ENCODE results near the gene PAQR6. TPM values are rescaled to one million over a fixed set of nuclear protein-coding genes. Genes with fewer than 3 reads are reported as not detected.

PAQR6 gene
- total and polyA plus RNA-seq, 10 of the 15 experiments (the other 5 are each of a cell fraction or from before 2014, with no cell fraction given) = 0.42 to 4.5 (median 1.3) TPM

DNA sequence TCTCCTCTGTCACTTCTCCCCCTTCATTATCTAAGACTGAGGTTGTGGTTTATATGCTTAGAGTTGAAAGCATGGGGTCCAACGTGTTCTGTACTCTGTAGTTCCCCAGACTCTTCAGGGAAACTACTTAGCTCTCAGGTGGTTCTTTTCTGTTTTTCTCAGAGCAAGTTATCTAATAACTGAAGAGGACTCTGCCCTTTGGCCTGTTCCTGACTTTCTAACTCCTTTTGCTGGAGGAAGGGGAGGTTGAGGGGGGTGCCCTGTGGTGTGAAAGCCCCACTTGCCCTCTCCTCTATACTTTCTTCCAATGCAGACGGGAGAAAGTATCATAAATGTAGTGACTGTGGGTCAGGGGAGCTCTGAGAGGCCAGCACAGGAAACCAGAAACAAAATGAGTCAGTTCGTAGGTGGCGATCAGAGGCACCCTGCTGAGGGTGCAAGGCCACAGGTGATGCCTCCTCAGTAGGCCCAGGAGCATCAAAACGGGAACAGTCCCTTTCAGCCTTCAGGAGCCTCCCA is 49.0 kb downstream of the PAQR6 start (continued):
- TF ChIP-seq YY1 (IDR thresholded peaks at IDR 0.05; ENCODE audit: low read depth, low read length) = no peak
- no peak for TF ChIP-seq CHD1 (IDR thresholded peaks at IDR 0.05; ENCODE audit: low read depth, low read length)
- TF ChIP-seq CBX5 (IDR thresholded peaks at IDR 0.05; ENCODE audit: low read depth) = no peak
- no peak for TF ChIP-seq NFYB (IDR thresholded peaks at IDR 0.05; ENCODE audit: insufficient read depth, low read depth, low read length)
- no peak for TF ChIP-seq KAT2A (conservative IDR thresholded peaks at IDR 0.05; ENCODE audit: control insufficient read depth, low read depth, low read length)
- no peak for TF ChIP-seq SMAD5 (IDR thresholded peaks at IDR 0.05; ENCODE audit: low read depth)
- TF ChIP-seq CHD2 (IDR thresholded peaks at IDR 0.05; ENCODE audit: borderline replicate concordance, low read depth, low read length) = no peak
- peak; percentile 62 for TF ChIP-seq IKZF1 (conservative IDR thresholded peaks at IDR 0.05)
- TF ChIP-seq, protein P1, sequence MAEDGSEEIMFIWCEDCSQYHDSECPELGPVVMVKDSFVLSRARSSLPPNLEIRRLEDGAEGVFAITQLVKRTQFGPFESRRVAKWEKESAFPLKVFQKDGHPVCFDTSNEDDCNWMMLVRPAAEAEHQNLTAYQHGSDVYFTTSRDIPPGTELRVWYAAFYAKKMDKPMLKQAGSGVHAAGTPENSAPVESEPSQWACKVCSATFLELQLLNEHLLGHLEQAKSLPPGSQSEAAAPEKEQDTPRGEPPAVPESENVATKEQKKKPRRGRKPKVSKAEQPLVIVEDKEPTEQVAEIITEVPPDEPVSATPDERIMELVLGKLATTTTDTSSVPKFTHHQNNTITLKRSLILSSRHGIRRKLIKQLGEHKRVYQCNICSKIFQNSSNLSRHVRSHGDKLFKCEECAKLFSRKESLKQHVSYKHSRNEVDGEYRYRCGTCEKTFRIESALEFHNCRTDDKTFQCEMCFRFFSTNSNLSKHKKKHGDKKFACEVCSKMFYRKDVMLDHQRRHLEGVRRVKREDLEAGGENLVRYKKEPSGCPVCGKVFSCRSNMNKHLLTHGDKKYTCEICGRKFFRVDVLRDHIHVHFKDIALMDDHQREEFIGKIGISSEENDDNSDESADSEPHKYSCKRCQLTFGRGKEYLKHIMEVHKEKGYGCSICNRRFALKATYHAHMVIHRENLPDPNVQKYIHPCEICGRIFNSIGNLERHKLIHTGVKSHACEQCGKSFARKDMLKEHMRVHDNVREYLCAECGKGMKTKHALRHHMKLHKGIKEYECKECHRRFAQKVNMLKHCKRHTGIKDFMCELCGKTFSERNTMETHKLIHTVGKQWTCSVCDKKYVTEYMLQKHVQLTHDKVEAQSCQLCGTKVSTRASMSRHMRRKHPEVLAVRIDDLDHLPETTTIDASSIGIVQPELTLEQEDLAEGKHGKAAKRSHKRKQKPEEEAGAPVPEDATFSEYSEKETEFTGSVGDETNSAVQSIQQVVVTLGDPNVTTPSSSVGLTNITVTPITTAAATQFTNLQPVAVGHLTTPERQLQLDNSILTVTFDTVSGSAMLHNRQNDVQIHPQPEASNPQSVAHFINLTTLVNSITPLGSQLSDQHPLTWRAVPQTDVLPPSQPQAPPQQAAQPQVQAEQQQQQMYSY (CRISPR knock-in tag; IDR thresholded peaks at IDR 0.05) = no peak
- no peak for TF ChIP-seq NFYA (IDR thresholded peaks at IDR 0.05; ENCODE audit: borderline replicate concordance, low read depth, low read length)
- peak; percentile 32; the same call in 1 of the 2 replicates for TF ChIP-seq CBFB (IDR thresholded peaks at IDR 0.05; ENCODE audit: low read depth)
- no peak for TF ChIP-seq RAD21 (IDR thresholded peaks at IDR 0.05; ENCODE audit: insufficient read depth, low read depth, low read length)
- no peak for TF ChIP-seq ZBED1 (IDR thresholded peaks at IDR 0.05; ENCODE audit: borderline replicate concordance)
- no peak for TF ChIP-seq CBX3 (IDR thresholded peaks at IDR 0.05; ENCODE audit: borderline replicate concordance, low read depth)
- TF ChIP-seq, protein P2, sequence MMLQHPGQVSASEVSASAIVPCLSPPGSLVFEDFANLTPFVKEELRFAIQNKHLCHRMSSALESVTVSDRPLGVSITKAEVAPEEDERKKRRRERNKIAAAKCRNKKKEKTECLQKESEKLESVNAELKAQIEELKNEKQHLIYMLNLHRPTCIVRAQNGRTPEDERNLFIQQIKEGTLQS (IDR thresholded peaks at IDR 0.05; ENCODE audit: borderline replicate concordance, extremely low read depth, low read depth, low read length) = no peak
- no peak for TF ChIP-seq NFXL1 (IDR thresholded peaks at IDR 0.05; ENCODE audit: borderline replicate concordance)
- no peak for TF ChIP-seq RAD51 (IDR thresholded peaks at IDR 0.05)
- TF ChIP-seq FOS (IDR thresholded peaks at IDR 0.05; ENCODE audit: borderline replicate concordance, extremely low read depth, insufficient read length) = no peak
- peak; percentile 63 for TF ChIP-seq JUNB (IDR thresholded peaks at IDR 0.05)
- TF ChIP-seq RUNX3 (IDR thresholded peaks at IDR 0.05; ENCODE audit: low read length) = peak; percentile 74
- no peak for TF ChIP-seq BMI1 (IDR thresholded peaks at IDR 0.05; ENCODE audit: borderline replicate concordance)
- TF ChIP-seq, protein P3, sequence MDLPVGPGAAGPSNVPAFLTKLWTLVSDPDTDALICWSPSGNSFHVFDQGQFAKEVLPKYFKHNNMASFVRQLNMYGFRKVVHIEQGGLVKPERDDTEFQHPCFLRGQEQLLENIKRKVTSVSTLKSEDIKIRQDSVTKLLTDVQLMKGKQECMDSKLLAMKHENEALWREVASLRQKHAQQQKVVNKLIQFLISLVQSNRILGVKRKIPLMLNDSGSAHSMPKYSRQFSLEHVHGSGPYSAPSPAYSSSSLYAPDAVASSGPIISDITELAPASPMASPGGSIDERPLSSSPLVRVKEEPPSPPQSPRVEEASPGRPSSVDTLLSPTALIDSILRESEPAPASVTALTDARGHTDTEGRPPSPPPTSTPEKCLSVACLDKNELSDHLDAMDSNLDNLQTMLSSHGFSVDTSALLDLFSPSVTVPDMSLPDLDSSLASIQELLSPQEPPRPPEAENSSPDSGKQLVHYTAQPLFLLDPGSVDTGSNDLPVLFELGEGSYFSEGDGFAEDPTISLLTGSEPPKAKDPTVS (IDR thresholded peaks at IDR 0.05; ENCODE audit: low read depth, low read length) = no peak
- no peak for TF ChIP-seq POLR2AphosphoS5 (IDR thresholded peaks at IDR 0.05; ENCODE audit: low read length)
- 0 out of 2 replicates have a peak, but pooled peaks have one; percentile 13 for TF ChIP-seq PAX5 (IDR thresholded peaks at IDR 0.05; ENCODE audit: borderline replicate concordance, low read depth, low read length)
- TF ChIP-seq CHD4 (IDR thresholded peaks at IDR 0.05) = no peak
- TF ChIP-seq, protein P4, sequence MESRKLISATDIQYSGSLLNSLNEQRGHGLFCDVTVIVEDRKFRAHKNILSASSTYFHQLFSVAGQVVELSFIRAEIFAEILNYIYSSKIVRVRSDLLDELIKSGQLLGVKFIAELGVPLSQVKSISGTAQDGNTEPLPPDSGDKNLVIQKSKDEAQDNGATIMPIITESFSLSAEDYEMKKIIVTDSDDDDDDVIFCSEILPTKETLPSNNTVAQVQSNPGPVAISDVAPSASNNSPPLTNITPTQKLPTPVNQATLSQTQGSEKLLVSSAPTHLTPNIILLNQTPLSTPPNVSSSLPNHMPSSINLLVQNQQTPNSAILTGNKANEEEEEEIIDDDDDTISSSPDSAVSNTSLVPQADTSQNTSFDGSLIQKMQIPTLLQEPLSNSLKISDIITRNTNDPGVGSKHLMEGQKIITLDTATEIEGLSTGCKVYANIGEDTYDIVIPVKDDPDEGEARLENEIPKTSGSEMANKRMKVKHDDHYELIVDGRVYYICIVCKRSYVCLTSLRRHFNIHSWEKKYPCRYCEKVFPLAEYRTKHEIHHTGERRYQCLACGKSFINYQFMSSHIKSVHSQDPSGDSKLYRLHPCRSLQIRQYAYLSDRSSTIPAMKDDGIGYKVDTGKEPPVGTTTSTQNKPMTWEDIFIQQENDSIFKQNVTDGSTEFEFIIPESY (IDR thresholded peaks at IDR 0.05) = no peak
- TF ChIP-seq HCFC1 (IDR thresholded peaks at IDR 0.05; ENCODE audit: low read length) = no peak

Data from GM12878 (cell line).